A549 (cell line): ENCODE results near the gene NANOS3. TPM values are rescaled to one million over a fixed set of nuclear protein-coding genes. Genes with fewer than 3 reads are reported as not detected.

ENCODE experiments used
- ATAC-seq, 2 experiments: fragments of 200-7000 bp in 1 of 2; fragments of >200 bp in 1 of 2; cut with Nextera tagmentation in 1 of 2; cut with Tn5 transposase in 1 of 2; 3 replicates each; pipeline versions ENCODE4 v1.8.0 to v1.9.1; 2018 to 2020; ENCODE audit warnings: mild to moderate bottlenecking in 1 of 2, moderate library complexity in 1 of 2
- CTCF ChIA-PET: fragments of 300-600 bp; sonication (Branson Sonifier 250); formaldehyde crosslinking; extraction: SDS; loops from one replicate; lab custom pipeline; 2021; ENCODE audit warnings: antibody characterized with exemption, inconsistent platforms; lab: Yijun Ruan, JAX
- POLR2A ChIA-PET: fragments of 350-600 bp; formaldehyde crosslinking; extraction: SDS; loops from one replicate; lab custom pipeline; 2021; ENCODE audit warnings: antibody characterized with exemption, inconsistent platforms; lab: Yijun Ruan, JAX
- DNase-seq, 2 experiments: peaks; one replicate each; pipeline versions ENCODE4 v3.0.0 to v3.0.0-alpha.2; 2011 to 2016; ENCODE audit warnings: low read depth in 1 of 2, low spot score in 1 of 2
- FAIRE-seq: peaks from 2 replicates; lab custom pipeline; 2011; peaks lifted over from hg19 to GRCh38; lab: Jason Lieb, UNC
- H3K27ac ChIP-seq, 2 experiments: fragments of >200 bp; sonication (Bioruptor Twin); formaldehyde crosslinking; 3 replicates each; pipeline ENCODE4 v1.5.1; 2016 to 2017
- H3K4me1 ChIP-seq: fragments of >200 bp; sonication (Bioruptor Twin); formaldehyde crosslinking; 3 replicates; pipeline ENCODE4 v1.6.1; 2016
- H3K4me2 ChIP-seq: fragments of >200 bp; sonication (Bioruptor Twin); formaldehyde crosslinking; 3 replicates; pipeline ENCODE4 v1.6.1; 2016
- H3K4me3 ChIP-seq: fragments of >200 bp; sonication (Bioruptor Twin); formaldehyde crosslinking; 3 replicates; pipeline ENCODE4 v1.5.1; 2016
- H3K9me3 ChIP-seq: fragments of >200 bp; sonication (Bioruptor Twin); formaldehyde crosslinking; 3 replicates; pipeline ENCODE4 v1.6.1; 2016
- BHLHE40 ChIP-seq: IDR thresholded peaks from 2 replicates; pipeline ENCODE4 v1.6.1; 2012; ENCODE audit warnings: low read depth, low read length, inconsistent platforms
- CHD2 ChIP-seq: fragments of 150-350 bp; IDR thresholded peaks from 2 replicates; pipeline ENCODE4 v1.6.1; 2014; ENCODE audit warnings: low read length; ENCODE audit not compliant: partially characterized antibody
- CHD4 ChIP-seq: fragments of 200-600 bp; sonication (generic); IDR thresholded peaks from 2 replicates; pipeline ENCODE4 v1.6.1; 2016; ENCODE audit warnings: antibody characterized with exemption, mild to moderate bottlenecking, borderline replicate concordance
- EHMT2 ChIP-seq: fragments of 200-600 bp; sonication (generic); IDR thresholded peaks from 2 replicates; pipeline ENCODE4 v1.6.1; 2016; ENCODE audit warnings: antibody characterized with exemption, low read depth, mild to moderate bottlenecking, moderate library complexity
- ESRRA ChIP-seq: fragments of 150-350 bp; IDR thresholded peaks from 2 replicates; pipeline ENCODE4 v1.6.1; 2014; ENCODE audit warnings: mild to moderate bottlenecking, low read length, borderline replicate concordance
- FOXS1 ChIP-seq: fragments of 250-450 bp; sonication (Bioruptor Pico); IDR thresholded peaks from 2 replicates; pipeline ENCODE4 v1.5.0; 2020; ENCODE audit warnings: mild to moderate bottlenecking, moderate library complexity
- HDAC2 ChIP-seq: fragments of 200-600 bp; sonication (generic); IDR thresholded peaks from 2 replicates; pipeline ENCODE4 v1.6.1; 2016
- HEYL ChIP-seq: fragments of 250-450 bp; sonication (Bioruptor Pico); IDR thresholded peaks from 2 replicates; pipeline ENCODE4 v1.8.0; 2021; ENCODE audit warnings: mild to moderate bottlenecking, moderate library complexity
- HOXA7 ChIP-seq: fragments of 250-450 bp; sonication (Bioruptor Pico); IDR thresholded peaks from 2 replicates; pipeline ENCODE4 v1.5.0; 2020; ENCODE audit warnings: mild to moderate bottlenecking, moderate library complexity
- HOXB5 ChIP-seq: fragments of 250-450 bp; sonication (Bioruptor Pico); IDR thresholded peaks from 2 replicates; pipeline ENCODE4 v1.5.0; 2020; ENCODE audit warnings: mild to moderate bottlenecking, moderate library complexity
- MAFK ChIP-seq: fragments of 450-650 bp; IDR thresholded peaks from 2 replicates; pipeline ENCODE4 v1.6.1; 2014; ENCODE audit not compliant: partially characterized antibody
- MAZ ChIP-seq: fragments of 150-350 bp; IDR thresholded peaks from 2 replicates; pipeline ENCODE4 v1.6.1; 2014; ENCODE audit warnings: antibody characterized with exemption, low read depth, low read length, borderline replicate concordance
- MYC ChIP-seq: IDR thresholded peaks from 2 replicates; pipeline ENCODE4 v1.6.1; 2012; ENCODE audit warnings: mild to moderate bottlenecking, inconsistent platforms, low read length, improper control_type of control experiment, borderline replicate concordance
- RAD21 ChIP-seq, 2 experiments: fragments of >200 bp in 1 of 2; sonication (Bioruptor Twin) in 1 of 2; formaldehyde crosslinking in 1 of 2; IDR thresholded peaks in 1 of 2; conservative IDR thresholded peaks in 1 of 2; 2 replicates in 1 of 2; 3 replicates in 1 of 2; pipeline ENCODE4 v1.6.1; 2012 to 2018; ENCODE audit warnings: inconsistent platforms in 1 of 2
- RCOR1 ChIP-seq: fragments of 150-350 bp; IDR thresholded peaks from 2 replicates; pipeline ENCODE4 v1.6.1; 2014; ENCODE audit warnings: antibody characterized with exemption, low read length, low read depth
- SMC3 ChIP-seq: fragments of >200 bp; sonication (Bioruptor Twin); formaldehyde crosslinking; IDR thresholded peaks from 3 replicates; pipeline ENCODE4 v1.6.1; 2018; ENCODE audit warnings: inconsistent platforms
- TFCP2L1 ChIP-seq: fragments of 250-450 bp; sonication (Bioruptor Pico); IDR thresholded peaks from 2 replicates; pipeline ENCODE4 v1.5.0; 2021; ENCODE audit warnings: mild to moderate bottlenecking
- TP53 ChIP-seq: fragments of 250-450 bp; sonication (Bioruptor Pico); IDR thresholded peaks from 2 replicates; pipeline ENCODE4 v1.5.0; 2021; ENCODE audit warnings: mild to moderate bottlenecking, moderate library complexity
- ZC3H11A ChIP-seq: fragments of 450-650 bp; IDR thresholded peaks from 2 replicates; pipeline ENCODE4 v1.6.1; 2014; ENCODE audit warnings: antibody characterized with exemption, mild to moderate bottlenecking
- ZSCAN20 ChIP-seq: fragments of 250-450 bp; sonication (Bioruptor Pico); IDR thresholded peaks from 2 replicates; pipeline ENCODE4 v1.8.0; 2022; ENCODE audit warnings: mild to moderate bottlenecking, moderate library complexity
- WGBS: methylation state at CpG from one replicate; pipeline ENCODE4 v1.1.6; 2017; ENCODE audit errors: missing lambda C conversion rate; 5-methylcytosine and 5-hydroxymethylcytosine counted together
- polyA plus RNA-seq, 4 experiments: library from polyadenylated mRNA; depleted of rRNA in 3 of 4; stranded (reverse); fragments of >200 nt; fragmentation: RNase III in 1 of 4; extraction: RNeasy Plus Mini Kit Qiagen cat#74134 plus additional on column Dnase treatment in 1 of 4; gene quantifications; 2 replicates in 3 of 4; 3 replicates in 1 of 4; pipeline ENCODE4 v1.2.3, GENCODE V29; 2011 to 2017
- TF ChIP-seq, protein P1 (sequence below): fragments of >200 bp; sonication (Bioruptor Twin); formaldehyde crosslinking; IDR thresholded peaks from 3 replicates; pipeline ENCODE4 v1.5.1; 2016
- TF ChIP-seq, protein P2 (sequence below): fragments of 200-600 bp; sonication (generic); IDR thresholded peaks from 2 replicates; pipeline ENCODE4 v1.6.1; 2016; ENCODE audit warnings: antibody characterized with exemption, mild to moderate bottlenecking, moderate library complexity
- TF ChIP-seq, protein P3 (sequence below): fragments of 150-350 bp; IDR thresholded peaks from 2 replicates; pipeline ENCODE4 v1.6.1; 2014; ENCODE audit warnings: low read depth, mild to moderate bottlenecking, low read length

Gene NANOS3
- polyA plus RNA-seq, 2 of the 4 experiments (the other 2 are of a cell fraction), result 0.31 to 1.2 TPM

DNA sequence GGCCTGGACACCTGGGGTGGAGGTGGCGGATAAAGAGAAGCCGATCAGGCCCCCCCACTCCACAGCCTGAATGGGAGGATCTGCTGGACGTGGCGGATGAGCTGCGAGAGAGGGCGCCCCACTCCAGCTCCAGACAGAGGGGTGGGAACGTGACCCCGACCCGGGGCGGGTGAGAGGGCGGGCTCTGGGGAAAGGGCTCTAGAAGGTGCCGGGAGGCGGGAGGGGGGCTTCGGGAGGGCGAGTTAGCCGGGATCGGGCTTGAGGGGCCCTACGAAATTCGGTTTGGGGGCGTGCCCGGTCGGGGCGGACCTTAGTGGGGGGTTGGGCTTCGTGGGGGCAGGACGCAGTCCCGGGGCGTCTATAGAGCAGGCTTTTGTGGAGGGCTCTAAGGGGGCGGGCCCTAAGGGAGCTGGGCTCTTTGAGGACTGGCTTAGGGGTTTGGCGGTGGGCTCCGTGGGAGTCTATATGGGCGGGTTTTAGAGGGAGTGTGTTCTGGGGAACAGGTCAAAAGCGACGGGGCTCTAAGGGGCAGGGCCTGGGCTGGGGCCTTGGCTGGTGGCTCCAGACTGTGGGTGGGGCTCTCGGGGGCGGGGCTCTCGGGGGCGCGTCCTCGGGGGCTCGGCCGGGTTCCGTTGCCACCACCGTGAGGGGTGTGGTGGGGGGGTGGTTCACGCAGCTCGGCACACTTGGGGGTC is 4.1 kb upstream of the NANOS3 start:
- WGBS, result 0% methylated on average over 4 of the region's 45 CpGs
- Histone ChIP-seq H3K27ac (peak overlapping the region; percentile 87 to 99), H3K4me1 (peaks cover 16% of the 10 kb centered on the region; the same call in 2 of the 3 replicates), H3K4me3 (peak overlapping the region; percentile 69), H3K4me2 (peak overlapping the region; percentile 80), H3K9me3 (no peaks in the 10 kb centered on the region)
- POLR2A ChIA-PET, result interaction anchor here (0.6 kb wide), 1 partner anchor 455 kb away, joined by 3 read pairs; no protein-coding TSS in a partner anchor
- CTCF ChIA-PET, result interaction anchor here (0.6 to 3.5 kb wide), 8 partner anchors 10 to 475 kb away, joined by 3 to 22 read pairs (median 3); partner anchors contain the start of genes ASF1B and MISP3
- TF ChIP-seq ZC3H11A (no peak), CHD2 (no peak), TFCP2L1 (no peak), SMC3 (peak; percentile 8; the same call in 1 of the 3 replicates), FOXS1 (CRISPR knock-in tag) (no peak), TP53 (CRISPR knock-in tag) (no peak), BHLHE40 (no peak), RCOR1 (no peak), EHMT2 (no peak), HEYL (CRISPR knock-in tag) (no peak), RAD21 (conservative IDR thresholded peaks at IDR 0.05 in 1 of 2, IDR thresholded peaks at IDR 0.05 in 1 of 2) (peak; percentile 24 to 42; a peak in 4 of 5 replicates), ESRRA (no peak), HDAC2 (no peak), MAFK (no peak)
- TF ChIP-seq, protein P1, sequence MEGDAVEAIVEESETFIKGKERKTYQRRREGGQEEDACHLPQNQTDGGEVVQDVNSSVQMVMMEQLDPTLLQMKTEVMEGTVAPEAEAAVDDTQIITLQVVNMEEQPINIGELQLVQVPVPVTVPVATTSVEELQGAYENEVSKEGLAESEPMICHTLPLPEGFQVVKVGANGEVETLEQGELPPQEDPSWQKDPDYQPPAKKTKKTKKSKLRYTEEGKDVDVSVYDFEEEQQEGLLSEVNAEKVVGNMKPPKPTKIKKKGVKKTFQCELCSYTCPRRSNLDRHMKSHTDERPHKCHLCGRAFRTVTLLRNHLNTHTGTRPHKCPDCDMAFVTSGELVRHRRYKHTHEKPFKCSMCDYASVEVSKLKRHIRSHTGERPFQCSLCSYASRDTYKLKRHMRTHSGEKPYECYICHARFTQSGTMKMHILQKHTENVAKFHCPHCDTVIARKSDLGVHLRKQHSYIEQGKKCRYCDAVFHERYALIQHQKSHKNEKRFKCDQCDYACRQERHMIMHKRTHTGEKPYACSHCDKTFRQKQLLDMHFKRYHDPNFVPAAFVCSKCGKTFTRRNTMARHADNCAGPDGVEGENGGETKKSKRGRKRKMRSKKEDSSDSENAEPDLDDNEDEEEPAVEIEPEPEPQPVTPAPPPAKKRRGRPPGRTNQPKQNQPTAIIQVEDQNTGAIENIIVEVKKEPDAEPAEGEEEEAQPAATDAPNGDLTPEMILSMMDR, result peak; percentile 37; the same call in 2 of the 3 replicates
- no peak for FAIRE-seq
- ATAC-seq, result peak; percentile 87 to 90
- peak; percentile 47 to 71 for DNase-seq

DNA sequence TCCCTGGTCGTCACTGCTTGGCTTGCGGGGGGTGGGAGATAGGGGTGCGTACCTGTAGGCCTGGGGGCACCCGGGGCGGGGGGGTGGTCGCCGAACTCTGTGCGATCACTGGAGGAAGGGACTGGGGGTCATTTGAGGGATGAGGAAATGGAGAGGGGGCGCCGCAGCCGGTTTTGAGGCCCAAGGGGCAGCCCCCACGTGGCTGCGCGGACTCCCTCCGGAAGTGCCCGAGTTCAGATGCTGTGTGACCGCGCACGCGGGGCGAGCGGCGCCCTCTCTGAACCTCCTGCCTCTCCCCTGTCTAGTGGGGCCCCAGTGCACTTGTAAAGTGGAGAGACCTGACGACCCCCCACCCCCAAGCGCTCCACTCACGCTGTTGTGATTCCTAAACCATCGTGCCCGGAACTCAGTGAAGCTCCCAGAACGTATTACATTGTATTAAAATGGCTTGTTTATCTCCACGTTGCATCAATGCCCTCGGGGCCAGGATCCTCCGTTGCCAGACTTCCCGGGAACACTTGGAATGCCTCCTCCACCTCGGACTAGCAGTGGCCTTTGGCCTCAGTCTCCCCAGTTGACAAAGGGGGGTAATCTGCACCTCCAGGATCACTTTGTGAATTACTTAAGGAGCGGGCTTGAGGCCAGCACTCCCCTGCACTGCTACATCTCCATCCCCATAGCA is 3.0 kb upstream of the NANOS3 start:
- Histone ChIP-seq H3K4me2 (no peak overlapping the region; the same call in 2 of the 3 replicates), H3K9me3 (no peaks in the 10 kb centered on the region), H3K4me3 (no peak overlapping the region), H3K4me1 (peaks cover 16% of the 10 kb centered on the region; the same call in 2 of the 3 replicates), H3K27ac (no peak overlapping the region; a peak in 1 of 6 replicates)
- ATAC-seq (no peak), DNase-seq (no peak), FAIRE-seq (no peak)
- TF ChIP-seq MYC, result no peak
- TF ChIP-seq, protein P2, sequence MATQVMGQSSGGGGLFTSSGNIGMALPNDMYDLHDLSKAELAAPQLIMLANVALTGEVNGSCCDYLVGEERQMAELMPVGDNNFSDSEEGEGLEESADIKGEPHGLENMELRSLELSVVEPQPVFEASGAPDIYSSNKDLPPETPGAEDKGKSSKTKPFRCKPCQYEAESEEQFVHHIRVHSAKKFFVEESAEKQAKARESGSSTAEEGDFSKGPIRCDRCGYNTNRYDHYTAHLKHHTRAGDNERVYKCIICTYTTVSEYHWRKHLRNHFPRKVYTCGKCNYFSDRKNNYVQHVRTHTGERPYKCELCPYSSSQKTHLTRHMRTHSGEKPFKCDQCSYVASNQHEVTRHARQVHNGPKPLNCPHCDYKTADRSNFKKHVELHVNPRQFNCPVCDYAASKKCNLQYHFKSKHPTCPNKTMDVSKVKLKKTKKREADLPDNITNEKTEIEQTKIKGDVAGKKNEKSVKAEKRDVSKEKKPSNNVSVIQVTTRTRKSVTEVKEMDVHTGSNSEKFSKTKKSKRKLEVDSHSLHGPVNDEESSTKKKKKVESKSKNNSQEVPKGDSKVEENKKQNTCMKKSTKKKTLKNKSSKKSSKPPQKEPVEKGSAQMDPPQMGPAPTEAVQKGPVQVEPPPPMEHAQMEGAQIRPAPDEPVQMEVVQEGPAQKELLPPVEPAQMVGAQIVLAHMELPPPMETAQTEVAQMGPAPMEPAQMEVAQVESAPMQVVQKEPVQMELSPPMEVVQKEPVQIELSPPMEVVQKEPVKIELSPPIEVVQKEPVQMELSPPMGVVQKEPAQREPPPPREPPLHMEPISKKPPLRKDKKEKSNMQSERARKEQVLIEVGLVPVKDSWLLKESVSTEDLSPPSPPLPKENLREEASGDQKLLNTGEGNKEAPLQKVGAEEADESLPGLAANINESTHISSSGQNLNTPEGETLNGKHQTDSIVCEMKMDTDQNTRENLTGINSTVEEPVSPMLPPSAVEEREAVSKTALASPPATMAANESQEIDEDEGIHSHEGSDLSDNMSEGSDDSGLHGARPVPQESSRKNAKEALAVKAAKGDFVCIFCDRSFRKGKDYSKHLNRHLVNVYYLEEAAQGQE, result no peak
- no peak for TF ChIP-seq MAZ
- TF ChIP-seq ZSCAN20 (CRISPR knock-in tag), result no peak
- no peak for TF ChIP-seq HOXB5
- TF ChIP-seq, protein P3, sequence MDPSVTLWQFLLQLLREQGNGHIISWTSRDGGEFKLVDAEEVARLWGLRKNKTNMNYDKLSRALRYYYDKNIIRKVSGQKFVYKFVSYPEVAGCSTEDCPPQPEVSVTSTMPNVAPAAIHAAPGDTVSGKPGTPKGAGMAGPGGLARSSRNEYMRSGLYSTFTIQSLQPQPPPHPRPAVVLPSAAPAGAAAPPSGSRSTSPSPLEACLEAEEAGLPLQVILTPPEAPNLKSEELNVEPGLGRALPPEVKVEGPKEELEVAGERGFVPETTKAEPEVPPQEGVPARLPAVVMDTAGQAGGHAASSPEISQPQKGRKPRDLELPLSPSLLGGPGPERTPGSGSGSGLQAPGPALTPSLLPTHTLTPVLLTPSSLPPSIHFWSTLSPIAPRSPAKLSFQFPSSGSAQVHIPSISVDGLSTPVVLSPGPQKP, result no peak
- no peak for TF ChIP-seq CHD4
- TF ChIP-seq FOXS1 (CRISPR knock-in tag), result no peak
- TF ChIP-seq HOXA7 (CRISPR knock-in tag), result no peak
- TF ChIP-seq BHLHE40, result no peak
- 66% methylated on average over 20 of the region's 35 CpGs for WGBS
- CTCF ChIA-PET, result interaction anchor here (1.7 kb wide), 1 partner anchor 262 kb away, joined by 3 read pairs; the partner anchor contains the start of gene ASF1B
- POLR2A ChIA-PET, result interaction anchor here (0.6 kb wide), 1 partner anchor 37 kb away, joined by 6 read pairs; no protein-coding TSS in a partner anchor
